HL-60/S4 treated with phorbol 12-myristate 13-acetate at 8.2 ng/mL for 4 days and 3 days (cell line): Measurements from ENCODE around the gene GRPEL2.

ENCODE experiments used
- in situ Hi-C: fragments of 300-500 bp; cut with MboI; formaldehyde crosslinking; loops from 2 replicates; pipeline ENCODE4 v1.15.0; 2022; ENCODE audit warnings: low sequenced_read_pairs

Gene GRPEL2

GRCh38 chr5:149317281-149318048, 27.8 kb upstream of the GRPEL2 start:
- in situ Hi-C loops: no loop called here

DNA sequence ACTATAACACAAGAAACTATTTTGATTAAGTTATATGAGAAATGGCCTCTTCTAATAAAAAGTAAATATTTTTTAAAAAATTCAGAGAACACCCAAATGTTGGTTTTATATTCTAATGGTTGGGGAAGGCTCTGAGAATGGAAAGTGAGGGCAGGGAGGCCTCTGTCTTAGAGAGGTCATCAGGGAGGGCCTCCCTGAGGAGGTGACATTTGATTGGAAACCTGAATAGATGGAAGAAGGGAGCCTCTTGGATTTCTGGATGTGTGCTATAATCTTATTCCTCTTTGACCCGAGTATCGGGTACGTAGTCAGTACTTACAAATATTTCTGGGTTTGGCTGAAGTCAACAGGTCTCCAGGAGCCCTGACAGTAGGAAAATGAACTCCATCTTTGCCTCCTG, 26.1 kb upstream of the GRPEL2 start:
- in situ Hi-C loops: no loop called here

GRCh38 chr5:149320791-149321330, 24.4 kb upstream of the GRPEL2 start:
- in situ Hi-C loops: loop anchor here (5.0 kb wide), 1 partner anchor 51 kb away; no protein-coding TSS in a partner anchor

- in situ Hi-C loops: loop anchor here (5.0 kb wide), 1 partner anchor 50 kb away; no protein-coding TSS in a partner anchor
These were observed 22.8 kb upstream of the GRPEL2 start for GRCh38 chr5:149322518-149322917.

DNA sequence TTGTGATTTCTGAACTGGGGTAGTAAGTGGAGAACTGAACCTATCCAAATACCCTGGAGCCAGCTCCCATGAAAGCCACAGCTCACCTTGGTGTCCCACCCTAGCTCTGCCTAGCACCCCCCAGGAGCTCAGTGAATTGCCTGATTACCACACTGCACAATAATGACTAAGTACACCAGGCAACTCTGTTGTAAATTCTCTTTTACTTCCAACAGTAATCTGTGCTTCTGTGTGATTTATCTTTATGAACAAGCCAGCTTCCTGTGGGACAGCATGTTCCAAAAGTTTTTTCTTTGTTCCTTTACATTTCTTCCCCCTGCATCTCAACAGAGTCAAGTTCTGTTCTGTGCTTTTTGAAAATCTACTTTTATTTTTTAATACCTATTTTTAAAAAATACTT, 22.1 kb upstream of the GRPEL2 start:
- in situ Hi-C loops: loop anchor here (5.0 kb wide), 1 partner anchor 49 kb away; no protein-coding TSS in a partner anchor

DNA sequence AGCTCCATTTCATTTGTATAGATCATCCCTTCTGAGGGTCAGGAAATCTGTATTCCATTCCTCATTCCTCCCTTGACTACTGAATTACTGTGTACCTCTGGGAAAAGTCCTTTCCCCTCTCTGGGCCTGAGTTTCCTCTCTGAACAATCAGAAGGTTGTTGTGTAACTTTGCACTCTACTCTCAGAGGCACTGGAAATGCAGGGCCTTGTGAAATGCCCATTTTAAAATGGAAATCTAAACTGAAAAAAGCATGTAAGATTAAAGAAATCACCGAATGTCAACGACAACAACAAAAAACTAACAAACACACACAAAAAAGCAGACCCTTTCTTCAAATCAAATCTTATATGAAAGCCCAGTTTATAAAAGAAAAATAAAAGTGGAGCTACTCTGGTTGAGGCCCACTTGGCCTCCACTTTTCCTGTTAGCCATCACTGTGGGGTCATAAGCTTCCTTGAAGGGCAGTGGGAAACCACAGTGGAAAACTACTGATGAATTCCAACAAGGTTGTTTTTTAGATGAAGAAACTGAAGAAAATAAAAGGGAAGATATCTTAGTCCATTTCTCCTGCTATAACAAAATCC, 21.6 kb upstream of the GRPEL2 start:
- in situ Hi-C loops: loop anchor here (5.0 kb wide), 1 partner anchor 49 kb away; no protein-coding TSS in a partner anchor

- in situ Hi-C loops: loop anchor here (5.0 kb wide), 1 partner anchor 48 kb away; no protein-coding TSS in a partner anchor
These were observed 20.7 kb upstream of the GRPEL2 start for GRCh38 chr5:149324641-149325040.

DNA sequence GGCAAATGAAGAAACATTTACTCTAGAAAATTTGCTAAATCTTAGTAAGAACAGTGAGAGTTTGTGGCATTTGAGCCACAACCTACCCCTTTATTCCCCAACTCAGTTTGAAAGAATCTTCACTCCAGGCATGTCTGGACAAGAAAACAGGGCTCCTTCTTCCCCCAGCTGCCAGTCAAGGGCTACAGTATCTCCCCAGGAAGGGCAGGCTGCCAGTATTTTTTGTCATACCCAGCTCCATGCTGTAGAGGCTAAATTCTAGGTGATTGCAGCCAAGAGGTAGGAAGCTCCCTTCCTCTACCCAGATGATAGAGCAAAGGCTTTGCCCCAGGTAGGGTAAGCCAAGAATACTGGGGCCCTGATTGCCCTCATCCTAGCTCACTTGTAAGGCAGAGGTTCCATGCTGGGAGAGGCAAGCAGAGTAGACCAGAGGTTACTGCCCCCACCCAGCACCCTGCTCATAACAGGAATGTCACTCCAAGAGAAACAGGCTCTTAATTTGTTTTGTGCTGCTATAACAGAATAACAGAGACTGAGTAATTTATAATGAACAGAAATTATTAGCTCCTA, 20.0 kb upstream of the GRPEL2 start:
- in situ Hi-C loops: no loop called here

GRCh38 chr5:149325894-149326293, 19.4 kb upstream of the GRPEL2 start:
- in situ Hi-C loops: no loop called here

DNA sequence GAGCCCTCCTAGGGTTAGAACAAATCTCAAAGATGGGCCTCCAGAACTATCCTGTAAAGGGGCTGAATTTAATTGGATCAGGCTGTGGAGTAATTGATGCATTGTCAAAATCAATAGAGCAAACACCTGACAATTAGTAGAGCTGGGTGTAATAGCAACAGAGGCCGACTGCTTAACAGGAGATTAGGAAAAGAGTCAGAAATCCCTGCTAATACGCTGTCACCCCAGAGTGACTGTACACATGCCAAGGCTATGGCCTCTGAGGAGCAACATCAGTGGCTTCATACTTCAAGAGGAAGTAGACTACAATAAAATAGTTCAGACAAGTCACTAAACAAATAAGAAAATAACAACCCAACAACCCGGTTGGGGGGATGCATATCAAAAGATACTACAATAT, 18.7 kb upstream of the GRPEL2 start:
- in situ Hi-C loops: no loop called here

- in situ Hi-C loops: no loop called here
These were observed 17.1 kb upstream of the GRPEL2 start for GRCh38 chr5:149328177-149328576.

- in situ Hi-C loops: no loop called here
These were observed 11.4 kb upstream of the GRPEL2 start for GRCh38 chr5:149333711-149334443.

GRCh38 chr5:149337736-149338135, 7.6 kb upstream of the GRPEL2 start:
- in situ Hi-C loops: no loop called here

DNA sequence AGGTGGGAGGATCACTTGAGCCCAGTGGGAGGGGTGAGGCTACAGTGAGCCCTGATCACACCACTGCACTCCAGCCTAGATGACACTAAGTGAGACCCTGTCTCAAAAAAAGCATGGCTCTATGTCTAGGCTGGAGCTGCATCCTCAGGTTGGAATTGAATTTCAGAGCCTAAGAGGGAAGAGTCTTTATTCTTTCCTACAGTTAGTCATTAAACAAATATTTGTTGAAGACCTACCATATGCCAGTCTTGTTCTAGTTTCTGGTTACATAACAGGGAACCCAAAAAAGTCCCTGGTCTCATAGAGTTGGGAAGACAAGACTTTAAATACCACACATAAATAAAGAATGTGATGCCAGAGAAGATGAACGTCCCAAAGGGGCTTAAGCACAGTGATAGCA, 6.9 kb upstream of the GRPEL2 start:
- in situ Hi-C loops: no loop called here

- in situ Hi-C loops: no loop called here
These were observed 4.4 kb upstream of the GRPEL2 start for GRCh38 chr5:149340920-149341319.

DNA sequence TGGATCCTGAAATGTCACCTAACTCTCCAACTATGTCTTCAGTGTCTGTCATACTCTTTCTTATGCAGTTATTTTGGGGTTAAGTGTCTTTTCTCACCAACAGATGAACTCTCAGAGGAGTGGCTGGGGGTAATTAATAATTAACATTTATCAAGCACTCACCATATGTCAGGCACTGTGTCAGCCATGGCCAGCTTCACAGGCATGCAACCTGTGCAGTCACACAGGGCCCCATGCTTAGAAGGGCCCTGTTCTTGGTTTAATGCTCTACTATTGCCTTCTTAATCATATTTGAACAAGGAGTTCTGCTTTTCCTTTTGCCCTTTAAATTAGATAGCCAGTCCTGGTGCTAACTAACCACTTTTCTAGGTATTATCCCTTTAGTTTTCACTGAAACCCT, 3.4 kb upstream of the GRPEL2 start:
- in situ Hi-C loops: no loop called here

- in situ Hi-C loops: no loop called here
These were observed 1.1 kb upstream of the GRPEL2 start for GRCh38 chr5:149344151-149344550.

DNA sequence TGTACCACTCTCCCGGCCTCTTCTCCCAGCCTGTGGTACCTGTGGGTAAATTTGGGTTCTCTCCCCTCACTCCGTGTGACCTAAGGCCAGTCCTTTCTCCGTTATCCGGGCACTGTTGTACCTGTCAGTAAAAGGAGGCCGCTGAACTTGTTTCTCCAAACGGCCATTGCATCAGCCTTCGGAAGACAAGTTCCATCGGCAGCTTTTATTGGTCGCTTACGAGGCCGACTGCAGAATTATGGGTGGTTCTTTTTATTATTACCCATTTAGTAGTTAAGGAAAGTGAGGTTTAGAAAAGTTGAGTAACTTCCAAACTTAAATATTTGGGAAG, 558 bp downstream of the GRPEL2 start:
- in situ Hi-C loops: no loop called here

DNA sequence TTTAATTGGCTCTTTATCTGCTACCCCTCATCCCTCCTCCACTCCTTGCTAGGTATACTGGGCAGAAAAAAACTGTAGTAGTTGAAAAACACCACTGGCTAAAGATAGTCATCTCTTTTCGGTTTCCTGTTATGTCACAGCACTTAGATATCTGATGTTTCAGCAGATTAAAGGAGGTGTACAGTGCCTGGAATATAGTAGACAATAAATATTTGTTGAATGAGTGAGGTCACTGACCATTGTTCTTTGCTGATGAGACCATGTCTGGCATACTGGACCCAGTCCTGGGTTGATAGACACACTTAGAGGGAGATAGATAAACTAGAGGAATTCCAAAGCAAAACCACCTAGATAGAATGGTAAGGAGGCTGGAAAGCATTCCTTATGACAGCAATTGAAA, 3.2 kb downstream of the GRPEL2 start:
- in situ Hi-C loops: no loop called here

DNA sequence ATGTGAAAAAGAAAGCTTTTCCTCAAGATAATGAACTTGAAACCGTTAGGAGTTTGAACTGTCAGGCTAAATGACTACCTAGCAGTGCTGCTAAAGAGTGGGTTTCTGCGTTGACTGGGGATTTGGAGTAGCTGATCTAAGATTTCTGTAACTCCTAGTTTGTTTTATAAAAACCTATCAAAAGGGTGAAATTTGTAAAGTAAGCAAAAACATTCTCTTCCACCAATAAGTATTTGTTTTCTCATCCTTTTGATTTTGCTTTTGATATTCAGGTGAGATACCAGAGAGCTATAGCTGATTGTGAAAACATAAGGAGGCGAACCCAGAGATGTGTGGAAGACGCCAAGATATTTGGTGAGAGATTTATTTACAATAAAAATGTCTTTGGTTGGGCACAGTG, 4.1 kb downstream of the GRPEL2 start:
- in situ Hi-C loops: no loop called here

DNA sequence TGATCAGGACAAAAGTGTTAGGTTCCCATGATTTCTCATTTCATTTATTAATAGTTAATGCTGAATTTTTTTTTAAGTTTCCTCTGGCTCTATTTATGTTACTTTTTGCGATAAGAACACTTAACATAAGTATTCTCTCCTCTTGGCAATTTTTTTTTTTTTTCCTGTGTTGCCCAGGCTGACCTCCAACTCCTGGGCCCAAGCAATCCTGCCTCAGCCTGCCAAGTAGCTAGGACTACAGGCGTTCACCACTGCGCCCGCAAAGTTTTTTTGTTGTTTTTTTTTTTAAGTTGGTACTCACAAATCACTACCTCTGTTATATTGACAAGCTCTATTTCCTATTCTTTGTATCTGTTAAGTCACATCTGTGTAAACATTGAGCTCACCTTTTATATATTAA, 6.9 kb downstream of the GRPEL2 start:
- in situ Hi-C loops: loop anchor here (25.0 kb wide), 1 partner anchor 210 kb away; the partner anchor contains the start of gene CSNK1A1
